Measurements from ENCODE around the gene STX8. TPM values are rescaled to one million over a fixed set of nuclear protein-coding genes. Genes with fewer than 3 reads are reported as not detected.

The STX8 gene
- total RNA-seq, 2 experiments from 2014 or later, result 60.6 to 68.0 TPM

DNA sequence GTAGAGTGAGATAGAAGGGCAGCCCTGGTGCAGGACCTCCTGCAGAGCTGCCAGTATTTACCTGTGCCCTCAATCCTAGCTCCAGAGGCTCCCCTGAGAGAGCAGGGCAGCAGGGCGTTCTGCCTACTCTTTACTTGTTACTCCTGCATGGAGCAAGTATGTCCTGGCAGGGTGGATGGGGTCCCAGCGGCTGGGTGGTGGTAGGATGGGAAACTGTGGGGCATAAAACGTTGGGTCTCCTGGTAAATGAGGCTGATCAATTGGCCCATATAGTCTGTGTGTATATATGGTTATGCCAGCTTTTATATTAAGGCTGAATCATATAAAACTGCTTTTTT lies 362.3 kb downstream of the STX8 start:
- no peak overlapping the region for H3K4me3 Mint-ChIP-seq
- DNase-seq, result no peak
- peaks cover 21% of the 10 kb centered on the region for H3K9me3 Mint-ChIP-seq
- intact Hi-C loops (cut with micrococcal nuclease), result loop anchor here (10.0 kb wide), 1 partner anchor 58 kb away; no protein-coding TSS in a partner anchor
- H3K4me1 Mint-ChIP-seq (ENCODE audit: low read depth), result peaks cover 3% of the 10 kb centered on the region
- peaks cover 2% of the 10 kb centered on the region for H3K36me3 Mint-ChIP-seq (ENCODE audit: low read depth)
- no peaks in the 10 kb centered on the region for H3K27me3 Mint-ChIP-seq (ENCODE audit: low read depth)
- H3K27ac Mint-ChIP-seq, result no peak overlapping the region
- CTCF ChIA-PET, result interaction anchor here (1.0 kb wide), 1 partner anchor 40 kb away, joined by 4 read pairs; no protein-coding TSS in a partner anchor

DNA sequence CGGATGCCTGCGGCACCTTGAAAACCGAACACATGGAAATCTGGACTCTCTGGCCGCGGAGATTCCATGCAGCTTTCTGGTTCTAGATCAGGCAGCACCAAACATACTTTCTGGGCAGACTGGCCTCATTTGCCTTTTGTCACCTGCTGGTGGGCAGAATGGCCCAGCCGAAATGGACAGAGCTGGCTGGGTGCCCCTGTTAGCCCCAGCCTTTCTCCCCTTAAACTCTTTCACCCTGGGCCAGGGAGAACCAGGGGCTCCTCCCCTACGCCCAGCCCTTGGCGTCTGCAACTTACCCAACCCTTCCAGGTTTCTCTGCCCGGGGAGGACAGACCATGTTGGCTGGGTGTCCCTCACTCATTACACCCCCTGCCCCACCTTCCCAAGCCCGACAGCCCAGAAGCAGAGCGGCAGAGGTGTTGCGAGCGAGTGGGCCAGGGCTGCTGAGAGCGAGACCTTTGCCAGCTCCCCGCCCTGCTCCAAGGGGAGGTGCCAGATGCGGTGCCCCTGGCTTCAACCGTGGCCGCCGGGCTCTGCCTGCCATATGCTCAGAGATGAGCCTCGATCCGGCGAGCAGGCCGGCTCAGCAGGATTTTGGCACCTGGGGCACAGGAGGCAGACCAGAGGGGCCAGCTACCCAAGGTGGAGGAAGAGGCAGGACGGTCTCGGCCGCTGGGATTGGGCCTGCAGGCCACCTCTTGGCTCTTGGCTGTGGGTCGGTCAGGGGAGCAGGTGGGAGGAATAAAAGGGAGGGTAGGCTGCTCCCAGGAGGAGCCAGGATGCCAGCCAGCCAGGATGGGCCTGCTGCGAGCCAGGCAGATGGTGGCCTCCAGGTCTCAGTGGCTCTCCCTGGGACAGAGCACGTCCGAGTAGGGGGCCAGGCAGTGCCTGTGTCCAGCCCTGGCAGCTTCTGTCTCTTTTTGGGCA lies 363.0 kb downstream of the STX8 start:
- intact Hi-C loops (cut with micrococcal nuclease), result loop anchor here (10.0 kb wide), 1 partner anchor 58 kb away; no protein-coding TSS in a partner anchor
- Mint-ChIP-seq H3K9me3 (peaks cover 21% of the 10 kb centered on the region), H3K4me1 (ENCODE audit: low read depth) (peaks cover 3% of the 10 kb centered on the region), H3K36me3 (ENCODE audit: low read depth) (peaks cover 2% of the 10 kb centered on the region), H3K27me3 (ENCODE audit: low read depth) (no peaks in the 10 kb centered on the region), H3K4me3 (no peak overlapping the region), H3K27ac (no peak overlapping the region)
- DNase-seq, result no peak
- CTCF ChIA-PET, result interaction anchor here (1.0 kb wide), 1 partner anchor 40 kb away, joined by 4 read pairs; no protein-coding TSS in a partner anchor

DNA sequence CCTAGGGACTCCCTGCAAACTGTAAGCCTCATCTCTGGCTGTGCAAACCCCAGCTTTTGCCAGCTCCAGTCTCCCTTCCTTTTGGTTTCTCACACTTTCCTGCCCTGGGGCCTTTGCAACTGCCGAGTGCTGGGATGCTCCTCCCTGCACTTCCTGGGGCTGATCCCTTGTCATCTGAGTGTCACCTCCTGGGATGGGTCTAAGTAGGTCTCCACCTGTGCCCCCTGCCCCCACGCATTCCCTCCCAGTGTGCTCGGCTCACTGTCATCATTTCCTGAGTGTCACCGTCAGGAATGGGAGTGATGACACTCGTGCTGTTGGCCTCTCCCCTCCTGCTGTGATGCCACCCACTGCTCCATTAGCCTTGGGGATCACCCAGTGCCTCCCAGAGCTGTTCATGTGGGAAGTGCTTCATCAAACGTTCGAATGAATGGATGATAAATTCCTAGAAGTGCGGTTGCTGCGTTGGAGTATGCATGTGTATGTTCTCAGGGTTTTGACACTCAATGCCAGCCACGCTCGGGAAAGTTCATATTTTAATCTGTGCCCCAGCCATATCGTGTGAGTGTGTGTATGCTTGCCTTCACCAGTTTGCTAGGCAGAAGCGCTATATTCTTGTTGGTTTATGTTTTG lies 364.4 kb downstream of the STX8 start:
- CTCF ChIA-PET, result no interaction called here
- Mint-ChIP-seq H3K4me1 (ENCODE audit: low read depth) (peaks cover 3% of the 10 kb centered on the region), H3K4me3 (no peak overlapping the region), H3K9me3 (peaks cover 14% of the 10 kb centered on the region), H3K36me3 (ENCODE audit: low read depth) (peaks cover 2% of the 10 kb centered on the region), H3K27ac (no peak overlapping the region), H3K27me3 (ENCODE audit: low read depth) (no peaks in the 10 kb centered on the region)
- intact Hi-C loops (cut with micrococcal nuclease), result loop anchor here (10.0 kb wide), 1 partner anchor 56 kb away; no protein-coding TSS in a partner anchor
- DNase-seq, result no peak

DNA sequence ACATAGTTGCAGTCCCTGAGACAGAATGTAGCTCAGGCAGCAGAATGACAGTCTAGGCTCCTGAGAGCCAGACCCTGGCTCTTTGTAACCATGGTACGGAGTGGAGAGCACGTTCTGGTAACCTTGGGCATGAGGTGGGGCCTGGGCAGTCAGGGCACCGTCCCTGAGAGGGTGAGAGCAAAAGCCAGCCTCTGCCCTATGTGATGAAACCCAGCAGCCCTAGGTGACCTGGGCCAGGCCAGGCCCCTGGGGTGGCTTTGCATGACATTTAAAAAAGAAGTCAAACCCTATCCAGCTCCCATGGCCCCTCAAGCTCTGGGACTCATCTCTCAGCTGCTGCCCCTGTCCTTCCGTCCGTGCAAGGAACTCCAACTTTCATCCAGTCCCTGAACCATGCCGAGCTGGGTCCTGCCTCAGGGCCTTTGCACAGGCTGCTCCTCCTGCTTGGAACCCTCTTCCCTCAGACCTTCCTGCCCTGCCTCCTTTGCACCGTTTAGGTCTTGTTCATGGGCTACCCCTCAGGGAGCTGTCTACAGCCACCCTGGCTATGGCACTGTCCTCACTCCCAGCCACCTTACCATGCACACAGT lies 365.7 kb downstream of the STX8 start:
- H3K9me3 Mint-ChIP-seq, result peaks cover 2% of the 10 kb centered on the region
- CTCF ChIA-PET, result interaction anchor here (0.7 kb wide), 1 partner anchor 11 kb away, joined by 3 read pairs; no protein-coding TSS in a partner anchor

GRCh38 chr17:9209347-9209746 lies 366.3 kb downstream of the STX8 start:
- no peak for DNase-seq
- H3K9me3 Mint-ChIP-seq, result peaks cover 1% of the 10 kb centered on the region
- no peak overlapping the region for H3K4me3 Mint-ChIP-seq
- H3K4me1 Mint-ChIP-seq (ENCODE audit: low read depth), result peaks cover 6% of the 10 kb centered on the region
- H3K36me3 Mint-ChIP-seq (ENCODE audit: low read depth), result no peaks in the 10 kb centered on the region
- intact Hi-C loops (cut with micrococcal nuclease), result no loop called here
- CTCF ChIA-PET, result interaction anchor here (0.5 to 0.7 kb wide), 2 partner anchors 10 to 11 kb away, joined by 3 to 4 read pairs; no protein-coding TSS in a partner anchor
- no peak overlapping the region for H3K27ac Mint-ChIP-seq
- H3K27me3 Mint-ChIP-seq (ENCODE audit: low read depth), result no peaks in the 10 kb centered on the region

More for the DNA sequence above, 365.7 kb downstream of the STX8 start:
- no peak for DNase-seq
- Mint-ChIP-seq H3K4me3 (no peak overlapping the region), H3K27me3 (ENCODE audit: low read depth) (no peaks in the 10 kb centered on the region), H3K36me3 (ENCODE audit: low read depth) (no peaks in the 10 kb centered on the region), H3K4me1 (ENCODE audit: low read depth) (peaks cover 6% of the 10 kb centered on the region), H3K27ac (no peak overlapping the region)
- intact Hi-C loops (cut with micrococcal nuclease), result loop anchor here (10.0 kb wide), 1 partner anchor 55 kb away; no protein-coding TSS in a partner anchor

DNA sequence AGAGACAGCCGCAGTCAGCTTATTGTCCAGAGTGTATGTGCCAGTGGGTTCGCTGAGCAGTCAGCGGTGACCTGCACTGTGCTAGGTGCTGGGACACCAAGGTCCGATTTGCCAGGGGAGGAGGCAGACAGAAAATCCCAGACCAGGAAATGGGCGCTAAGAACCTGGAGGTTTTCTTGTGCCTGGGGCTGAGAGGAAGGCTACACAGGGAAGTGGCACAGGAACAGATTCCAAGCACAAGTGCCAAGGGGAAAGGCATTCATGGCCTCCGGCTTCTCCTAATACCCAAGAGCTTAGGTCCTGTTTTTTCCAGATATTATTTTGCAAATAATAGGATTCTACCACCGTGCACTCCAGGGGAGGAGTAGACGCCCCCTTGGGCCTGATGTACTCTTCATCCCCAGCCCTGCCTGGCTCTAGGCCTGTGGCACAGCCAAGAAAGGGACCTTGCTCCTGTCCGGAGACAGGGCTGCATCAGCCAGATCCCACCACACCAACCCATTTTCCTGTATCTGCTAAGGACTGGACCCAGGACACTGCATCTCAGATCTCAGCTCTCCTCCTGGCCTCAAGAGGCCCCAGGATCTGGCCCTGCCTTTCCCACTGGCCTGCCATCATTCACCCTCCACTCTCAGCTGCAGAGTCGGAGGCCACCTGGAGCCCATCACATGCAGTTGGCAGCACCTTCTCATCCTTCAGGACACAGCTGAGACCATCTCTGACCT lies 367.1 kb downstream of the STX8 start:
- Mint-ChIP-seq H3K36me3 (ENCODE audit: low read depth) (no peaks in the 10 kb centered on the region), H3K27ac (no peak overlapping the region), H3K4me1 (ENCODE audit: low read depth) (peaks cover 8% of the 10 kb centered on the region), H3K9me3 (no peaks in the 10 kb centered on the region), H3K27me3 (ENCODE audit: low read depth) (no peaks in the 10 kb centered on the region), H3K4me3 (no peak overlapping the region)
- intact Hi-C loops (cut with micrococcal nuclease), result no loop called here
- DNase-seq, result no peak
- CTCF ChIA-PET, result interaction anchor here (0.5 kb wide), 1 partner anchor 10 kb away, joined by 4 read pairs; no protein-coding TSS in a partner anchor

DNA sequence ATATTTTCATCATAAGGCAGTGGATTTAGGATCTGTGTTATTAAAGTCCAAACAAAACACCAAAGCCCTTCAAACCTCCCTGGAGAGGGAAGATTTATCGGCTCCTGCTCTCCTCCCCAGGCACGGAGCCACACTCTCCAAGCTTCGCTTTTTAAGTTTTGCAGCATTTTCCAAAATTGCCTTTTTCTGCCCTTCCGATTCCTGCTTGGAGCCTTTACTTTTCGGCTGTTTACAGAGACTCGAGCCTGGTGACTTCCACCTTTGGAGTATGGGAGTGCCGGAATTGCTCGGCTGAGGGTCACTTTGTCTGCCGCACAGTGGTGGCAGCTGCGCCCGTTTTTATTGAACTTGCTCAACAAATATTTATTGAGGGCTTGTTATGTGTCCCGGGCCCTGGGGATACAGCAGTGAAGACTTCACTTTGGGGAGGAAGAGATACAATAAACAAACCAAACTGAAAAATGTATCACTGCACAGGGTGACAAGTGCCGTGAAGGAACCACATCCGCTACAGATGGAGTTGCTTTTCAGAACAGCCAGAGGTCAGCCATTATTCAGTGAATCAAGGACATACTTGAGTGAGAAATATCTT lies 368.8 kb downstream of the STX8 start:
- Mint-ChIP-seq H3K27me3 (ENCODE audit: low read depth) (no peaks in the 10 kb centered on the region), H3K27ac (no peak overlapping the region), H3K9me3 (no peaks in the 10 kb centered on the region), H3K4me1 (ENCODE audit: low read depth) (peaks cover 8% of the 10 kb centered on the region), H3K36me3 (ENCODE audit: low read depth) (no peaks in the 10 kb centered on the region), H3K4me3 (no peak overlapping the region)
- CTCF ChIA-PET, result interaction anchor here (0.8 kb wide), 1 partner anchor 10 kb away, joined by 4 read pairs; no protein-coding TSS in a partner anchor
- no peak for DNase-seq
- intact Hi-C loops (cut with micrococcal nuclease), result no loop called here

DNA sequence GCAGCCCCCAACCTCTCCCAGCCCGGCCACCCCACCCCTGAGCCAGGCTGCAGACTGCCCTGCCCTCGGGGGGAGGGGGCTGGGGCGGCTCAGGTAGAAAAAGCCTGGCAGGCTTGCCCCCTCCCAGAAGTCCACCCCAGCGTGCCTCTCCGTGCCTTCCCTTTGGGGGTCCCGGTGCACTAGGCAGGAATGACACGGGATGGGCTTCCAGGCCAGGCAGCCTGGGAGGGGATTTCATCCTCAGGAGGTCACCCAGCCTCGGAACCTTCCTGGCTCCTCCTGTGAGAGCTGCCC lies 369.3 kb downstream of the STX8 start:
- peaks cover 8% of the 10 kb centered on the region for H3K4me1 Mint-ChIP-seq (ENCODE audit: low read depth)
- no peaks in the 10 kb centered on the region for H3K36me3 Mint-ChIP-seq (ENCODE audit: low read depth)
- no peak overlapping the region for H3K4me3 Mint-ChIP-seq
- no peak for DNase-seq
- intact Hi-C loops (cut with micrococcal nuclease), result no loop called here
- H3K9me3 Mint-ChIP-seq, result no peaks in the 10 kb centered on the region
- CTCF ChIA-PET, result no interaction called here
- no peak overlapping the region for H3K27ac Mint-ChIP-seq
- H3K27me3 Mint-ChIP-seq (ENCODE audit: low read depth), result no peaks in the 10 kb centered on the region

GRCh38 chr17:9205520-9206409 lies 369.9 kb downstream of the STX8 start:
- H3K9me3 Mint-ChIP-seq, result no peaks in the 10 kb centered on the region
- intact Hi-C loops (cut with micrococcal nuclease), result no loop called here
- CTCF ChIA-PET, result no interaction called here
- no peak overlapping the region for H3K27ac Mint-ChIP-seq
- peaks cover 2% of the 10 kb centered on the region for H3K27me3 Mint-ChIP-seq (ENCODE audit: low read depth)
- peaks cover 5% of the 10 kb centered on the region for H3K4me1 Mint-ChIP-seq (ENCODE audit: low read depth)
- no peak for DNase-seq
- H3K36me3 Mint-ChIP-seq (ENCODE audit: low read depth), result no peaks in the 10 kb centered on the region
- no peak overlapping the region for H3K4me3 Mint-ChIP-seq

DNA sequence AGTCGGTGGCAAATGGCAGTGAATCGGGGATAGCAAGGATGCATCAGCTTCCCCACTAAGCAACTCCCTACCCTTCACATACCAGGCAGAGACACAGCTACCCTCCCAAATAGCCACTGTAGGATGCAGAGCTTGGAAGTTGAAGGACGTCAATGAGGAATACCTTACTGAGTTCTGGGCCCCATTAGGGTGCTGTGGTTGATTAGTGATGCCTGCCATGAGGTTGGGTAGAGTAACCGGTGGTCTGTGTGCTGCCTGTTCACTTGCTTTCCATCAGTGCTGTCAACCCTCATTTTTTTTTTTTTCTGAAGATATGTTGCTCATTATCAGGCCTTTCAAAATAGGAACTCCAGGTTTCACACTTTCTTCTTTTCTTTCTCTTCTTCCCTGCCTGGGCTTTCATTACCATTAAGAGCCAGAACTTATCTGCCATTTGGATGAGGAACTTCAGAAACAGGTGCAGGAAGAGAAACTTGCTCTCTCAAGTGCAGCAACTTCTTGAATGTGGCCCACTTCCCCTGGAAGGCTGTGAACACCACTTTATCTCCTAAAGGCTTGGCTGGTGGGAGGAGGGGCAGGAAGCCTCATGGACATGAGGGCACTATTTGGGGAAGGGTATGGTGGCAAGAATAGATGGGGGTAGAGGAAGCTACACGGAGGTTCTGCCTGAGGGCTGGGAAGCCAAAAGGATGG lies 370.8 kb downstream of the STX8 start:
- CTCF ChIA-PET, result no interaction called here
- no peaks in the 10 kb centered on the region for H3K9me3 Mint-ChIP-seq
- no peak overlapping the region for H3K27ac Mint-ChIP-seq
- intact Hi-C loops (cut with micrococcal nuclease), result no loop called here
- peaks cover 5% of the 10 kb centered on the region for H3K4me1 Mint-ChIP-seq (ENCODE audit: low read depth)
- H3K27me3 Mint-ChIP-seq (ENCODE audit: low read depth), result peaks cover 2% of the 10 kb centered on the region
- DNase-seq, result no peak
- H3K36me3 Mint-ChIP-seq (ENCODE audit: low read depth), result no peaks in the 10 kb centered on the region
- H3K4me3 Mint-ChIP-seq, result no peak overlapping the region
